ENCODE results near the gene NUDT12. TPM values are rescaled to one million over a fixed set of nuclear protein-coding genes. Genes with fewer than 3 reads are reported as not detected.

Gene NUDT12
- total RNA-seq, 2 donors from 2014 or later, result 0.71 to 5.7 TPM

- peaks cover 0 to 7% of the 10 kb centered on the region in 2 donors for H3K36me3 Mint-ChIP-seq
- no peak for ATAC-seq
Measured at GRCh38 chr5:103510851-103511553, 51.6 kb downstream of the NUDT12 start.

GRCh38 chr5:103505581-103506305 is 56.8 kb downstream of the NUDT12 start:
- Mint-ChIP-seq H3K9me3 (peaks cover 4 to 7% of the 10 kb centered on the region in 2 donors), H3K36me3 (peaks cover 0 to 7% of the 10 kb centered on the region in 2 donors), H3K27ac (no peak overlapping the region)
- no peak for ATAC-seq
- no peak for DNase-seq (ENCODE audit: low spot score in 2 of 2)

More at GRCh38 chr5:103510851-103511553, 51.6 kb downstream of the NUDT12 start:
- Mint-ChIP-seq H3K27ac (no peak overlapping the region), H3K9me3 (peaks cover 4 to 7% of the 10 kb centered on the region in 2 donors)
- no peak for DNase-seq (ENCODE audit: low spot score in 2 of 2)

- no peak overlapping the region for H3K27ac Mint-ChIP-seq
- ATAC-seq, result no peak
- no peak for DNase-seq (ENCODE audit: low spot score in 2 of 2)
- H3K9me3 Mint-ChIP-seq, result peaks cover 4 to 7% of the 10 kb centered on the region in 2 donors
- H3K36me3 Mint-ChIP-seq, result peaks cover 0 to 7% of the 10 kb centered on the region in 2 donors
Measured at GRCh38 chr5:103503066-103503465, 59.5 kb downstream of the NUDT12 start.

- peaks cover 4 to 7% of the 10 kb centered on the region in 2 donors for H3K9me3 Mint-ChIP-seq
- H3K27ac Mint-ChIP-seq, result no peak overlapping the region
- DNase-seq (ENCODE audit: low spot score in 2 of 2) (no peak), ATAC-seq (no peak)
- peaks cover 0 to 7% of the 10 kb centered on the region in 2 donors for H3K36me3 Mint-ChIP-seq
Measured at GRCh38 chr5:103502662-103503061, 59.9 kb downstream of the NUDT12 start.
